CD4-positive, alpha-beta T cell treated with Interferon alpha-2 for 1 hour (primary cell): ENCODE results near the gene OR4A15.

Experiments
- DNase-seq, 2 donors: peaks; one replicate each; pipeline ENCODE4 v3.0.0-alpha.2; 2020 to 2022

OR4A15 gene

DNA sequence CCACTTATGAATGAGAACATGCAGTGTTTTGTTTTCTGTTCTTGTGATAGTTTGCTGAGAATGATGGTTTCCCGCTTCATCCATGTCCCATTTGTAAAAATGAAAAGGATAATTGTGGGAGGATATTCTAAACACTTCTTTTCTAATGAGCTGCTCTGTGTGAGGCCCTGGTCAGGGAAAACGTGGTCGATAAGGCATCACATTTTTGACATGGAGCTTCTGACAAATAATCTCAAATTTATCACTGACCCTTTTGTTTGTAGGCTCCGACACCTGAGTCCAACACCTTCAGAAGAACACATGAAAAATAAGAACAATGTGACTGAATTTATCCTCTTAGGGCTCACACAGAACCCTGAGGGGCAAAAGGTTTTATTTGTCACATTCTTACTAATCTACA, at the start of gene OR4A15:
TSS of gene OR4A15 (plus strand) at position 301 of the 400 bp plus-strand sequence. CDS start at position 301, 0 bp downstream.
- DNase-seq = no peak

- no peak for DNase-seq
These were observed 43.3 kb upstream of the OR4A15 start for GRCh38 chr11:55324500-55324899.

DNA sequence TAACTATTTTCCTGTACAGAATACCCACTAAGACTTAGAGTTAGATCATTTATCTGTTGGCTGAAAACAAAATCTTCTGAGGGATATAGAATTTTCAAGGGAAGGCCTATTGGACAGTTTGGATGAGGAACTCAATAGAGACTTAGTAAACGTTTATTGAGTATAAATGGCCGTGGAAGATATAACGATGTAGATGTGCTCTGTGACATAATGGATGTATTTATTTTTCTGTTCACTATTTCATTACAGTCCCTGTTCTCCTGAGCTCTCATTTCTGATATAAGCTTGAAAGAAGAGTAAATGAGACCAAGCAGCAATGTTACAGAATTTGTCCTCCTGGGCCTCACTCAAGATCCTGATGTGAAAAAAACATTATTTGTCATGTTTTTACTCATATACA, 24.9 kb upstream of the OR4A15 start, which contains the start of gene OR4A16:
TSS of gene OR4A16 (plus strand) at position 301 of the 400 bp plus-strand sequence. CDS start at position 301, 0 bp downstream.
- DNase-seq = no peak

GRCh38 chr11:55345306-55345705, 22.5 kb upstream of the OR4A15 start:
- DNase-seq = no peak

- no peak for DNase-seq
These were observed 18.7 kb upstream of the OR4A15 start for GRCh38 chr11:55349032-55349431.

DNA sequence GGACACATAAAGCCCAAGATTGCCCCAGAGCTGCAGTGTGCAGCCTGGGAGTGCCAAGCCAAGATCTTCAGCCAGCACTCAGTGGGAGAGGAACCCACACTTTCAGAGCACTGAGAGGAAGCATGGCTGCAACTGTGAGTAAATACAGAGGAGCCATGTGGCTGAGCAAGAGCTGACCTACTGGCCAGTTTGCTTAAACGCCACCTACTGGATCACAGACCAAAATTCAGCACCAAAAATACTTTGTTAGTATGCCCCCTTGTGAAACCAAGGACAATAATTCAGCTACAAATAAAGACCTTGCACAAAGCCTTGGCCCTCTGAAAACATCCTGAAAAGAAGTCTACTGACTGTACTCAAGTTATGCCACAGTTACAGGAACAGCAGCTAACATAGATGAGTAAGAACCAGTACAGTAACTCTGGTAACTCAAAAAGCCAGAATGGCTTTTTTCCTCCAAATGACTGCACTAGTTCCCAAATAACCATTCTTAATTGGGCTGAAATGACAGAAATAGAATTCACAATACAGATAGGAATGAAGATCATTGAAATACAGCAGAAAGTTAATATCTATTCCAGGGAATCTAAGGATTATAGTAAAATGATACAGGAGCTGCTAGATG, 10.1 kb upstream of the OR4A15 start:
- no peak for DNase-seq

- DNase-seq = no peak
These were observed 33.2 kb downstream of the OR4A15 start for GRCh38 chr11:55401011-55401410.
